ENCODE data around the gene CAMK4.
"Not testable (repeated sequence)": the region's sequence is repeated elsewhere in the genome, so short reads cannot be mapped to it uniquely, and the experiment has no call there.

DNA sequence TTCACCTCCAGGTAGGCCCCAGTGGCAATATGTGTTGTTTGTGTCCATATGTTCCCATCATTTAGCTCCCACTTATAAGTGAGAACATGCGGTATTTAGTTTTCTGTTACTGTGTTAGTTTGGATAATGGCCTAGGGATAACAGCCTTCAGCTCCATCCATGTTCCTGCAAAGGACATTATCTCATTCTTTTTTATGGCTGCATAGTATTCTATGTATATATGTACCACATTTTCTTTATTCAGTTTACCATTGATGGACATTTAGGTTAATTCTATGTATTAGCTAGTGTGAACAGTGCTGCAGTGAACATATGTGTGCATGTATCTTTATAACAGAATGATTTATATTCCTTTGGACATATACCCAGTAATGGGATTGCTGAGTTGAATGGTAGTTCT lies 134.5 kb downstream of the CAMK4 start:
- TF ChIP-seq POLR2A (IDR thresholded peaks at IDR 0.05) = not testable (repeated sequence)
- TF ChIP-seq, protein P1, sequence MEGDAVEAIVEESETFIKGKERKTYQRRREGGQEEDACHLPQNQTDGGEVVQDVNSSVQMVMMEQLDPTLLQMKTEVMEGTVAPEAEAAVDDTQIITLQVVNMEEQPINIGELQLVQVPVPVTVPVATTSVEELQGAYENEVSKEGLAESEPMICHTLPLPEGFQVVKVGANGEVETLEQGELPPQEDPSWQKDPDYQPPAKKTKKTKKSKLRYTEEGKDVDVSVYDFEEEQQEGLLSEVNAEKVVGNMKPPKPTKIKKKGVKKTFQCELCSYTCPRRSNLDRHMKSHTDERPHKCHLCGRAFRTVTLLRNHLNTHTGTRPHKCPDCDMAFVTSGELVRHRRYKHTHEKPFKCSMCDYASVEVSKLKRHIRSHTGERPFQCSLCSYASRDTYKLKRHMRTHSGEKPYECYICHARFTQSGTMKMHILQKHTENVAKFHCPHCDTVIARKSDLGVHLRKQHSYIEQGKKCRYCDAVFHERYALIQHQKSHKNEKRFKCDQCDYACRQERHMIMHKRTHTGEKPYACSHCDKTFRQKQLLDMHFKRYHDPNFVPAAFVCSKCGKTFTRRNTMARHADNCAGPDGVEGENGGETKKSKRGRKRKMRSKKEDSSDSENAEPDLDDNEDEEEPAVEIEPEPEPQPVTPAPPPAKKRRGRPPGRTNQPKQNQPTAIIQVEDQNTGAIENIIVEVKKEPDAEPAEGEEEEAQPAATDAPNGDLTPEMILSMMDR (IDR thresholded peaks at IDR 0.05) = not testable (repeated sequence)
